HG02970 (cell line): ENCODE measurements around the gene UBA7.
"Not testable (repeated sequence)": the region's sequence is repeated elsewhere in the genome, so short reads cannot be mapped to it uniquely, and the experiment has no call there.

Source experiments
- ATAC-seq: cut with Tn5 transposase; IDR thresholded peaks from one replicate; pipeline ENCODE4 v1.9.1; 2021; ENCODE audit warnings: mild to moderate bottlenecking, moderate library complexity, moderate number of reproducible peaks; ENCODE audit not compliant: unreplicated experiment, low FRiP score

Gene UBA7

GRCh38 chr3:49813497-49814174 lies at the start of gene UBA7:
Gene UBA7 (minus strand): TSS chr3:49813953. CDS start chr3:49813787, 166 bp downstream.
- ATAC-seq: no peak

- no peak for ATAC-seq
Measured at GRCh38 chr3:49859576-49860305, 46.0 kb upstream of the UBA7 start.

- ATAC-seq: peak; percentile 97
Measured at GRCh38 chr3:49856181-49857005, 42.6 kb upstream of the UBA7 start, which contains the start of gene TRAIP. Gene TRAIP (minus strand): TSS chr3:49856564. CDS start chr3:49856453, 111 bp downstream.

GRCh38 chr3:49855662-49856061 lies 41.9 kb upstream of the UBA7 start:
- no peak for ATAC-seq

GRCh38 chr3:49845694-49846093 lies 31.9 kb upstream of the UBA7 start:
- ATAC-seq: no peak

GRCh38 chr3:49844464-49845183 lies 30.9 kb upstream of the UBA7 start:
- ATAC-seq: no peak

GRCh38 chr3:49842843-49843517 lies 29.2 kb upstream of the UBA7 start:
- no peak for ATAC-seq

GRCh38 chr3:49841806-49842205 lies 28.1 kb upstream of the UBA7 start:
- no peak for ATAC-seq

GRCh38 chr3:49841126-49841696 lies 27.5 kb upstream of the UBA7 start:
- no peak for ATAC-seq

GRCh38 chr3:49840388-49840787 lies 26.6 kb upstream of the UBA7 start:
- no peak for ATAC-seq

GRCh38 chr3:49839193-49839809 lies 25.5 kb upstream of the UBA7 start:
- ATAC-seq: peak; percentile 52

GRCh38 chr3:49831341-49831740 lies 17.6 kb upstream of the UBA7 start:
- no peak for ATAC-seq

GRCh38 chr3:49826016-49826415 lies 12.3 kb upstream of the UBA7 start:
- ATAC-seq: no peak

- ATAC-seq: not testable (repeated sequence)
Measured at GRCh38 chr3:49823131-49823530, 9.4 kb upstream of the UBA7 start.

- ATAC-seq: no peak
Measured at GRCh38 chr3:49812916-49813496, 747 bp downstream of the UBA7 start.

GRCh38 chr3:49807431-49808114 lies 6.2 kb downstream of the UBA7 start:
- ATAC-seq: no peak

- ATAC-seq: no peak
Measured at GRCh38 chr3:49806850-49807249, 6.9 kb downstream of the UBA7 start.
